AG08395 (cell line): Measurements from ENCODE around the gene KIR3DL1.
"Not testable (repeated sequence)": the region's sequence is repeated elsewhere in the genome, so short reads cannot be mapped to it uniquely, and the experiment has no call there.

Experiments
- DNase-seq: peaks from one replicate; pipeline ENCODE4 v3.0.0; 2012; ENCODE audit warnings: mixed read lengths, low spot score

Gene KIR3DL1

GRCh38 chr19:54816251-54816650 lies at the start of gene KIR3DL1:
Gene KIR3DL1 (plus strand): TSS chr19:54816468.
- not testable (repeated sequence) for DNase-seq

- DNase-seq, result not testable (repeated sequence)
Measured at GRCh38 chr19:54769646-54770045, 46.6 kb upstream of the KIR3DL1 start, which contains the start of gene KIR2DL1. Gene KIR2DL1 (plus strand): TSS chr19:54769793. CDS start chr19:54769851, 58 bp downstream.

GRCh38 chr19:54770511-54770910 lies 45.8 kb upstream of the KIR3DL1 start:
- not testable (repeated sequence) for DNase-seq

- DNase-seq, result not testable (repeated sequence)
Measured at GRCh38 chr19:54771018-54771960, 45.0 kb upstream of the KIR3DL1 start.

- DNase-seq, result not testable (repeated sequence)
Measured at GRCh38 chr19:54772666-54773065, 43.6 kb upstream of the KIR3DL1 start.

- not testable (repeated sequence) for DNase-seq
Measured at GRCh38 chr19:54775095-54775815, 41.0 kb upstream of the KIR3DL1 start.

- DNase-seq, result not testable (repeated sequence)
Measured at GRCh38 chr19:54775830-54776229, 40.4 kb upstream of the KIR3DL1 start.

- not testable (repeated sequence) for DNase-seq
Measured at GRCh38 chr19:54777851-54778250, 38.4 kb upstream of the KIR3DL1 start.

- DNase-seq, result not testable (repeated sequence)
Measured at GRCh38 chr19:54778896-54779295, 37.4 kb upstream of the KIR3DL1 start.

- not testable (repeated sequence) for DNase-seq
Measured at GRCh38 chr19:54782916-54783315, 33.4 kb upstream of the KIR3DL1 start.

- not testable (repeated sequence) for DNase-seq
Measured at GRCh38 chr19:54786091-54786723, 30.1 kb upstream of the KIR3DL1 start.

- not testable (repeated sequence) for DNase-seq
Measured at GRCh38 chr19:54788154-54788553, 28.1 kb upstream of the KIR3DL1 start.

- DNase-seq, result no peak
Measured at GRCh38 chr19:54790711-54791110, 25.6 kb upstream of the KIR3DL1 start.

- DNase-seq, result no peak
Measured at GRCh38 chr19:54791476-54791875, 24.8 kb upstream of the KIR3DL1 start.

- DNase-seq, result no peak
Measured at GRCh38 chr19:54792814-54793213, 23.5 kb upstream of the KIR3DL1 start.

- DNase-seq, result no peak
Measured at GRCh38 chr19:54795758-54796157, 20.5 kb upstream of the KIR3DL1 start.

- DNase-seq, result no peak
Measured at GRCh38 chr19:54803410-54803809, 12.9 kb upstream of the KIR3DL1 start, which contains the start of gene KIR2DL4. Gene KIR2DL4 (plus strand): TSS chr19:54803610. CDS start chr19:54803652, 42 bp downstream.

GRCh38 chr19:54804101-54804500 lies 12.2 kb upstream of the KIR3DL1 start:
- no peak for DNase-seq

- no peak for DNase-seq
Measured at GRCh38 chr19:54804571-54804970, 11.7 kb upstream of the KIR3DL1 start.

- DNase-seq, result no peak
Measured at GRCh38 chr19:54805665-54806515, 10.4 kb upstream of the KIR3DL1 start.

- DNase-seq, result no peak
Measured at GRCh38 chr19:54806516-54806838, 9.8 kb upstream of the KIR3DL1 start.
